ENCODE measurements around the gene SH3PXD2B.

The SH3PXD2B gene

GRCh38 chr5:172497591-172498255 lies 43.4 kb upstream of the SH3PXD2B start:
- TF ChIP-seq CTCF (IDR thresholded peaks at IDR 0.05; ENCODE audit: control insufficient read depth, extremely low read depth, insufficient read depth) = no peak
- DNase-seq (ENCODE audit: low read depth) = no peak

GRCh38 chr5:172496671-172497371 lies 42.5 kb upstream of the SH3PXD2B start:
- no peak overlapping the region for H3K4me3 ChIP-seq (ENCODE audit: low read depth, low read length)
- DNase-seq (ENCODE audit: low read depth) = no peak
- TF ChIP-seq CTCF (IDR thresholded peaks at IDR 0.05; ENCODE audit: control insufficient read depth, extremely low read depth, insufficient read depth) = no peak

More at GRCh38 chr5:172497591-172498255, 43.4 kb upstream of the SH3PXD2B start:
- H3K4me3 ChIP-seq (ENCODE audit: low read depth, low read length) = no peak overlapping the region

- H3K4me3 ChIP-seq (ENCODE audit: low read depth, low read length) = no peak overlapping the region
- TF ChIP-seq CTCF (IDR thresholded peaks at IDR 0.05; ENCODE audit: control insufficient read depth, extremely low read depth, insufficient read depth) = no peak
- DNase-seq (ENCODE audit: low read depth) = no peak
Observed at GRCh38 chr5:172494630-172495505, 40.5 kb upstream of the SH3PXD2B start.

GRCh38 chr5:172493906-172494305 lies 39.6 kb upstream of the SH3PXD2B start:
- H3K4me3 ChIP-seq (ENCODE audit: low read depth, low read length) = no peak overlapping the region
- TF ChIP-seq CTCF (IDR thresholded peaks at IDR 0.05; ENCODE audit: control insufficient read depth, extremely low read depth, insufficient read depth) = no peak
- DNase-seq (ENCODE audit: low read depth) = no peak

- no peak for TF ChIP-seq CTCF (IDR thresholded peaks at IDR 0.05; ENCODE audit: control insufficient read depth, extremely low read depth, insufficient read depth)
- no peak overlapping the region for H3K4me3 ChIP-seq (ENCODE audit: low read depth, low read length)
- DNase-seq (ENCODE audit: low read depth) = no peak
Observed at GRCh38 chr5:172493461-172493860, 39.1 kb upstream of the SH3PXD2B start.

- no peak overlapping the region for H3K4me3 ChIP-seq (ENCODE audit: low read depth, low read length)
- no peak for DNase-seq (ENCODE audit: low read depth)
- TF ChIP-seq CTCF (IDR thresholded peaks at IDR 0.05; ENCODE audit: control insufficient read depth, extremely low read depth, insufficient read depth) = no peak
Observed at GRCh38 chr5:172493002-172493401, 38.7 kb upstream of the SH3PXD2B start.
